Stimulated activated naive CD8-positive, alpha-beta T cell treated with anti-CD3 and anti-CD28 coated beads, Interleukin-15, amount 100 ng/mL, for 72 hours (primary cell): ENCODE data around the gene RAP2C.

Experiments
- ATAC-seq: fragments of 150-1000 bp; cut with Tn5 transposase; 2 replicates; pipeline ENCODE4 v1.10.0; 2021; ENCODE audit warnings: mild to moderate bottlenecking, moderate library complexity
- DNase-seq, 2 donors: peaks; one replicate each; pipeline ENCODE4 v3.0.0; 2021 to 2022
- H3K27ac Mint-ChIP-seq, 2 donors: one replicate each; pipeline ENCODE4 v1.8.0; 2022; ENCODE audit warnings: mild to moderate bottlenecking in 2 of 2, mixed read lengths in 2 of 2, moderate library complexity in 2 of 2
- H3K27me3 Mint-ChIP-seq: one replicate; pipeline ENCODE4 v1.8.0; 2022; ENCODE audit warnings: mixed read lengths
- H3K4me1 Mint-ChIP-seq: one replicate; pipeline ENCODE4 v1.8.0; 2022; ENCODE audit warnings: mild to moderate bottlenecking, mixed read lengths
- H3K4me3 Mint-ChIP-seq, 2 donors: one replicate each; pipeline ENCODE4 v1.8.0; 2022; ENCODE audit warnings: mild to moderate bottlenecking in 2 of 2, mixed read lengths in 2 of 2, moderate library complexity in 1 of 2
- H3K9me3 Mint-ChIP-seq, 2 donors: one replicate each; pipeline ENCODE4 v1.8.0; 2022; ENCODE audit warnings: mixed read lengths in 2 of 2

The RAP2C gene

DNA sequence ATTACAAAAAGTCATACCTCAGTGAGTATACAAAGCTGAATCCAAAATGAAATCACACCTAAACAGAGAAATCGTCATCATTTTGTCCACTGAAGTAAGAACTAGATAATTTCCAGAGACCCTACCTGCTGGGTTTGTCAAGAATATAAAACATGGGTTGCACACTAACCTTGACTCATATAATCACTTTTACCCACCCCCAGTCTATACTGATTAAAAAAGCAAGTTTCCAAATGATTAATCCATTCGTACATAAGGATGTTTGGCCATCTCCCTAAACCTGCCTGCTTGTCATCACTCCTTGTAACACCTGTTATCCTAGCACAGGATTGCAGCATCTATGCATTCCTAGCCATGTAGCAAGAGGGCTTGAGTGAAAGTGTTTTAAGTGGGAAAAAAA is 4.7 kb downstream of the RAP2C start:
- Mint-ChIP-seq H3K27ac (peak overlapping the region; percentile 12 to 86), H3K4me1 (peaks cover 39% of the 10 kb centered on the region), H3K9me3 (no peaks in the 10 kb centered on the region), H3K4me3 (peak overlapping the region; percentile 71 to 90), H3K27me3 (no peaks in the 10 kb centered on the region)
- peak; percentile 23 for ATAC-seq
- no peak for DNase-seq

DNA sequence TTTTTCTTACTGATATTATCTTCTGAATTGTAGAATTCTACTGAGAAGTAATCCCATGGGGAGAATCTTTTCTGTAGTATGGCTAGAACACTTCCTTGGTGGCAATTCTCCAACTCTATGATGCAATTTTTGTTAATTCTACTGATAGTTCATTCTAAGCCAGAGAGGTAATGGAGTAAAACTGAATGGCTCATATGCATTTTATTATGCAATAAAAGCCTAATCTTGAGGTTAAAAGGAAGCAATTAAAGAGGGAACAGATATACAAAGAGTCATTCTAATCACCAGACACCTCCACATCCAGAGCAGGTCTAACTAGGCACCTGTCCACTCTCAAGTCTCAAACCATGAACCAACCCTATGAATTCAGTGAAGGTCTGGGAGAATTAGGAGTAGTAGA is 9.7 kb downstream of the RAP2C start:
- Mint-ChIP-seq H3K4me3 (peak overlapping the region in 1 of 2 donors; percentile 39), H3K4me1 (peaks cover 38% of the 10 kb centered on the region)

DNA sequence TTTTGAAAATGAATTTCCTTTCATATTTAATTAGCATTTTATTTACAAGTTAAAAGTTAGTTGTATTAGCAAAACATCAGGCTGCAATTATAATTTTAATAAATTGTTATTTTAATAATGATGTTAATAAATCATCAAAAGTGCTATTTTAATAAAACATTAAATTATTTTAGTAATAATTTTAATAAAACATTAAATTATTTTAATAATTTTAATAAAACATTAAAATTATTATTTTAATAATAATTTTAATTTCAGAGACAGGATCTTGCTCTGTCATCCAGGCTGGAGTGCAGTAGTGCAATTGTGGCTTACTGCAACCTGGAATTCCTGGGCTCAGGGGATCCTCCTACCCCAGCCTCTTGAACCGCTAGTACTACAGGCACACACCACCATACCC is 10.8 kb downstream of the RAP2C start:
- Mint-ChIP-seq H3K4me3 (no peak overlapping the region), H3K9me3 (no peaks in the 10 kb centered on the region), H3K27ac (no peak overlapping the region), H3K4me1 (peaks cover 32% of the 10 kb centered on the region), H3K27me3 (no peaks in the 10 kb centered on the region)
- DNase-seq (no peak), ATAC-seq (no peak)

More for the DNA sequence above, 9.7 kb downstream of the RAP2C start:
- H3K27ac Mint-ChIP-seq, result peak overlapping the region; percentile 27 to 87
- H3K9me3 Mint-ChIP-seq, result no peaks in the 10 kb centered on the region
- no peak for ATAC-seq
- no peak for DNase-seq
- no peaks in the 10 kb centered on the region for H3K27me3 Mint-ChIP-seq

DNA sequence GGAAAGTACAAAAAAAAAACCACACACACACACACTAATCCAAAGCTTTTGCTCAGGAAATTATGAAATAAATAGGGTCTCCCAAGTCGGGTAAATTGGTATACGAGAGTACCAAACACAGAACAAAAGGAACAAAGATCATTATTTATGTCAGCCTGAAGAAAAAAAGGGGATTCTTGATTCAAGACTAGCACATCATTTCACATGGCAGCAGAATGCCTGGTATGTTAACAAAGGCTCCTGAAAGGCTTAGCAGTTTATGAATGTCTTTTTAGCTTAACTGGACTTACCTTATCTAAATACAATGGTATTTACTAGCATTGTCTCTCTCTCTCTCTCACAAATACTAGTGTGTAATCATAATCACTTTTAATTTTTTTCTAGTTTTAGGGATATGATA is 11.3 kb downstream of the RAP2C start:
- no peak for DNase-seq
- H3K4me3 Mint-ChIP-seq, result no peak overlapping the region
- H3K9me3 Mint-ChIP-seq, result no peaks in the 10 kb centered on the region
- H3K27ac Mint-ChIP-seq, result no peak overlapping the region
- ATAC-seq, result no peak
- H3K4me1 Mint-ChIP-seq, result peaks cover 32% of the 10 kb centered on the region
- no peaks in the 10 kb centered on the region for H3K27me3 Mint-ChIP-seq

DNA sequence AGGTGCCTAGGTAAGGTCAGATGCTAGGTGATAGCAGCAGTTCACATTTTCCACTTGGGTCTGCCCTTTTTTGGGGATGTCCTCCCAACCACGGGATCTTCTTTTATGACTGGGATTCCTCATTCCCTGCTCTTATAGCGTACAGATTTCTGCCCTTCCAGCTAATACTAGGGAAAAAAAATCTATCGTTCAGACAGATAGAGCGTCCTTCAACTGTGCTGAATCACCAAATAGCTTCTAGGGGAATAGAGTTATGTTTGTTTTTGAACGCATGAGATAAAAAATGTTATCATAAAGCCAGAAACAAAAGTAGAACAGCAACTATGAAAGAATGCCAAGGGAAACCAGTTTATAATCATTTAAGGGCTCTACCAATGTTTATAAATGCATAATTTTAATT is 13.0 kb downstream of the RAP2C start:
- DNase-seq, result no peak
- Mint-ChIP-seq H3K27me3 (no peaks in the 10 kb centered on the region), H3K4me3 (no peak overlapping the region), H3K9me3 (no peaks in the 10 kb centered on the region), H3K4me1 (peaks cover 22% of the 10 kb centered on the region), H3K27ac (no peak overlapping the region)
- ATAC-seq, result no peak

DNA sequence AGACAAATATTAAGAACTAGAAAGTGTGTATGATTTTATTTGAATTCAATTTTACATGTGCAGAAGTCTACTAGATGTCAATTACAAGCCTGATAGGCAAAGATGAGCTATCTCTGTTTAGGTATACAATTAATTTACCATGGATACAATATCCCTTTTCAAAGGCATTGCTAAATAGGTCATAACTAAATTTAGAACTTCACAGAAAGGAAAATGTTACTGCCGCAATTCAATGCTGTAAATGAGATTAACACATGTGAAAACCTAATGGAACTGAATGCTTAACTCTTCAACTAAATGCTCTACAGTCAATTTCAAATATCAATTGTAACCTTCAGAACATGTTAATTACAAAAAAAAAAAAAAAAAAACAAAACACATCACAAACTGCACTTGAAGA is 14.6 kb downstream of the RAP2C start:
- Mint-ChIP-seq H3K4me3 (no peak overlapping the region), H3K27me3 (no peaks in the 10 kb centered on the region), H3K9me3 (no peaks in the 10 kb centered on the region), H3K4me1 (peaks cover 10% of the 10 kb centered on the region), H3K27ac (no peak overlapping the region)
- ATAC-seq (no peak), DNase-seq (no peak)

DNA sequence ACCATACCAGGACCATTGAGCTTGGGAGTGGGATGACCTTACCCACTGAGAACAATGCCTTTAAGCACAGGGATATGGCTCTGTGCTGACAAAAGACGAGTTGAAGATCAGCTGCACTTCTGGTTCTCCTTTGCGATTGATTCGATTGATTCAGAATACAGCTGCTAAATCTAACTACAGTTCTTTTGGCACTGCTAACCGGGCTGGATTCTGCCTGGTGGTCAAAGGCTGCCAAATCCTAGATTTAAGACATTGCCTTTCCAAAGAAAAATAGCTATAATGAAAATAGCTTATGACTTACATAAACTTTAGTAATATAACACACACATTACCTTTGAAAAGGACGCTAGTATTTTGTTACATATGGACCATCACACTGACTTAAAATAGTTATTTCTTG is 18.3 kb downstream of the RAP2C start:
- ATAC-seq, result no peak

DNA sequence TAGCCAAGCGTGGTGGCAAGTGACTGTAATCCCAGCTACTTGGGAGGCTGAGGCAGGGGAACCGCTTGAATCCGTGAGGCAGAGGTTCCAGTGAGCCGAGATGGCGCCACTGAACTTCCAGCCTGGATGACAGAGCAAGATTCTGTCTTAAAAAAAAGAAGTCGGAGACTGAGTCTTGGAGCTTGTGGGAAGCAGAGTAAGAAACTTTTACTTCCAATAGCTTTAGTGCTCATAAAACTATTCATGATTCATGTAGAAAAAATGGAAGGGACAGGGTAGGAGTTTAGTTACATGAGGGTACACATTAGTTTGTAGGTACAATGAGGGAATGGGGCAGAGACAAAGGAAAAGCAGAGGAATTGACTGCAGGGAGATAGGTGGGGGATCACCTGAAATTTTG is 19.3 kb downstream of the RAP2C start:
- H3K4me1 Mint-ChIP-seq, result no peaks in the 10 kb centered on the region
- ATAC-seq, result no peak
- H3K27me3 Mint-ChIP-seq, result no peaks in the 10 kb centered on the region
- DNase-seq, result no peak
- no peak overlapping the region for H3K4me3 Mint-ChIP-seq
- peak overlapping the region in 1 of 2 donors; percentile 49 for H3K27ac Mint-ChIP-seq
- H3K9me3 Mint-ChIP-seq, result peaks cover 0 to 8% of the 10 kb centered on the region in 2 donors

More for the DNA sequence above, 18.3 kb downstream of the RAP2C start:
- no peak overlapping the region for H3K4me3 Mint-ChIP-seq
- H3K27ac Mint-ChIP-seq, result no peak overlapping the region
- H3K4me1 Mint-ChIP-seq, result peaks cover 4% of the 10 kb centered on the region
- no peak for DNase-seq
- no peaks in the 10 kb centered on the region for H3K27me3 Mint-ChIP-seq
- H3K9me3 Mint-ChIP-seq, result peaks cover 0 to 8% of the 10 kb centered on the region in 2 donors

DNA sequence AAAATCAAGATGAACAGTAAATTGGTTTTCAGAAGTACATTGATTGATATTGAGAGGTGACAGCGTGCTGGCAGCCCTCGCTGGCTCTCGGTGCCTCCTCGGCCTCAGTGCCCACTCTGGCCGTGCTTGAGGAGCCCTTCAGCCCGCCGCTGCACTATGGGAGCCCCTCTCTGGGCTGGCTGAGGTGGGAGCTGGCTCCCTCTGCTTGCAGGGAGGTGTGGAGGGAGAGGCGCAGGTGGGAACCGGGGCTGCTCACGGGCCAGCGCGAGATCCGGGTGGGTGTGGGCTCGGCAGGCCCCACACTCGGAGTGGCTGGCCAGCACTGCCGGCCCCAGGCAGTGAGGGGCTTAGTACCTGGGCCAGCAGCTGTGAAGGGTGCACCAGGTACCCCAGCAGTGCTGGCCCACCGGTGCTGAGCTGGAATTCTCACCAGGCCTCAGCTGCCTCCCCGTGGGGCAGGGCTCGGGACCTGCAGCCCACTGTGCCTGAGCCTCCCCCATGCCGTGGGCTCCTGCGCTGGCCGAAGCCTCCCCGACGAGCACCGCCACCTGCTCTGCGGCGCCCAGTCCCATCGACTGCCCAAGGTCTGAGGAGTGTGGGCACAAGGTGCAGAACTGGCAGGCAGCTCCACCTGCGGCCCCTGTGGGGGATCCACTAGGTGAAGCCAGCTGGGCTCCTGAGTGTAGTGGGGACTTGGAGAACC is 25.2 kb downstream of the RAP2C start:
- no peak overlapping the region for H3K4me3 Mint-ChIP-seq
- peaks cover 0 to 8% of the 10 kb centered on the region in 2 donors for H3K9me3 Mint-ChIP-seq
- no peaks in the 10 kb centered on the region for H3K4me1 Mint-ChIP-seq
- DNase-seq, result no peak
- H3K27me3 Mint-ChIP-seq, result no peaks in the 10 kb centered on the region
- no peak overlapping the region for H3K27ac Mint-ChIP-seq
- no peak for ATAC-seq

DNA sequence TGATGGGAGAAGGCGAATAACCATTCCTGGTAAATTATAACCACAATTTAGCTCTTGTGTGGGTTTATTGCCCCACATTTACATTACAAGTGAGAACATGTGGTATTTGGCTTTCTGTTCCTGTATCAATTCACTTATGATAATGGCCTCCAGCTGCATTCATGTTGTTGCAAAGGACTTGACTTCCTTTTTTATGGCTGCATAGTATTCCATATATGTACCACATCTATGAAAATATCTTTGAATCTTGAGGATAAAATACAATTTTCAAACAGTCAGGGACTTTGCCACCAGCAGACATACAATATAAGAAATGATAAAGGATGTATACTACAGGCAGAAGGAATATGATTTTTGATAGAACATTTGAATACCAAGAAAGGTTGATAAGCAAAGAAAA is 27.3 kb downstream of the RAP2C start:
- H3K4me1 Mint-ChIP-seq, result no peaks in the 10 kb centered on the region
- no peak for ATAC-seq
- H3K27ac Mint-ChIP-seq, result no peak overlapping the region
- DNase-seq, result no peak
- peaks cover 0 to 8% of the 10 kb centered on the region in 2 donors for H3K9me3 Mint-ChIP-seq
- H3K4me3 Mint-ChIP-seq, result no peak overlapping the region
- H3K27me3 Mint-ChIP-seq, result no peaks in the 10 kb centered on the region

DNA sequence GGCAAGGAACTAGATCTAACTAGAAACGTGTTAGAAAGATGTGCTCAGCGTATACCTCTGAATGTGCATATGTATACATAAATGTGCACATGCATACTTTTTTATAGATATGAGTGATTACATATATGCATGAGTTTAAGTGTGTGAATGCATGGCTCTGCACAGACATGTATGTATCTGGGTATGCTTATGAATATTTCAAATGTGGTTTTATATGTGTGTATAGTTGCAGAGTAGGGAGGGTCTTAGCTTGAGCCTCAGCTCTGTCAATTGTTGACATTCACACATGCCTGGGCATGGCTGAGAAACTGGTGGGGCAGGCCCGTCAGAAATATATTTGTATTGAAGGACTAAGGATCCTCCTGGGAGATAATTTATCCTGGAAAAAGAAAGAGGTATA is 31.1 kb downstream of the RAP2C start:
- no peaks in the 10 kb centered on the region for H3K9me3 Mint-ChIP-seq
- H3K27ac Mint-ChIP-seq, result no peak overlapping the region
- DNase-seq (no peak), ATAC-seq (no peak)
- no peaks in the 10 kb centered on the region for H3K27me3 Mint-ChIP-seq
- H3K4me3 Mint-ChIP-seq, result no peak overlapping the region
- no peaks in the 10 kb centered on the region for H3K4me1 Mint-ChIP-seq

DNA sequence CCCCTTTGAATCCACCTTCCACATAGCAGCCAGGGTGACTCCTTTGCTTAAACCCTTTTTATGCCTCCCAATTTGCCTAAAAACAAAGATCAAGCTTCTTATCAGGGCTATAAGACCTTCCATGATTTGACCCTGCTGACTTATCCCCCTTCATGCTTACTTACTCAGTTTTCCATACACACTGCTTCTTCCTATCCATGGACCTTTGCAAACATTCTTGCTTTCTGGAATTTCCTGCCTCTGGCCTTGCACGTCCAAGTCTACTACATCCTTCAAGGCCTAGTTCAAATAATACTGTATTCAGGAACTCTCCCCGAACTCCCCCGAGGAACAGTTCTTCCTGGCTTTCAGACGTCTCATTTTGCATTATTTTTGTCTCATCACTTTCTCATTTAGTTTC is 31.8 kb downstream of the RAP2C start:
- H3K27ac Mint-ChIP-seq, result no peak overlapping the region
- H3K27me3 Mint-ChIP-seq, result no peaks in the 10 kb centered on the region
- H3K4me1 Mint-ChIP-seq, result no peaks in the 10 kb centered on the region
- H3K4me3 Mint-ChIP-seq, result no peak overlapping the region
- no peaks in the 10 kb centered on the region for H3K9me3 Mint-ChIP-seq
- no peak for DNase-seq
- ATAC-seq, result no peak

DNA sequence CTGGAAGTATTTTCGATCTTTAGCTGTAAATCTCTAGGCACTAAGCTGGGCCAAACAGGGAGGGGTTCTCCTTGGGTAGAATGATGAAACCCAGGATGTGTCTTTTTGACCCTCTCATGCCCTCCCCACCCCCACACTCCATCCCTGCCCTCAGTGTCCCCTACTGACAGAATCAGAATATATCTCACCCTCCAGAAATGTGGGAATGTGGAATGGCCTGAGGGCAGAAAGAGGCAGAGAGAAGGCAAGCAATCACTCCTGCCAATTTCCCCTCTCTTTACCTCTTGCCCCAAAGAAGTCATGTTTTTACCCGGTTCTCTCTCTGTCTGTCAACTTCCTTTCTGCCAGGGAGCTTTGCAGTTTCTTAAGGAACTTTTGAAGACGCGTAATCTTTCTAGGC is 34.4 kb downstream of the RAP2C start:
- H3K27me3 Mint-ChIP-seq, result no peaks in the 10 kb centered on the region
- DNase-seq (no peak), ATAC-seq (no peak)
- no peaks in the 10 kb centered on the region for H3K4me1 Mint-ChIP-seq
- no peak overlapping the region for H3K27ac Mint-ChIP-seq
- H3K9me3 Mint-ChIP-seq, result no peaks in the 10 kb centered on the region
- H3K4me3 Mint-ChIP-seq, result no peak overlapping the region

DNA sequence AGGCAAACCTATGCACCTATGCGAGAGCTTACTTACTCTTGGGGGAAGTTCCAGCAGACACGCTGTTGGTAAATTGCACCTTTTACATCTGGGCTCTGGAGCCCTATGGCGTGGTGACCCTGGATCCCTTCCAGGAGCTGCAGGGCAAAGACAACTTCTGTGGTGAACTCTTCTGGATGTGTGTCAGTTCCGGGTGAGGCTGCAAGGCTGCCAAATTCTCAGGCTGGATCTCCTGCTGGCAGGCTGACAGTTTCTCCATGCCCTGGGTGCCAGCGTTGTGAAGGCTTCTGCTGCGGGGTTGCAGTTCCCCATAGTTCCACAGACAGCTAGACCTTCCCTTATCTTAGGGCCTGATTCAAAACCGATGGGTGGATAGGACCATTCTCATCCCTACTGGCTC is 37.9 kb downstream of the RAP2C start:
- Mint-ChIP-seq H3K27me3 (no peaks in the 10 kb centered on the region), H3K4me1 (no peaks in the 10 kb centered on the region), H3K4me3 (no peak overlapping the region), H3K27ac (no peak overlapping the region), H3K9me3 (no peaks in the 10 kb centered on the region)
- DNase-seq, result no peak
- no peak for ATAC-seq

DNA sequence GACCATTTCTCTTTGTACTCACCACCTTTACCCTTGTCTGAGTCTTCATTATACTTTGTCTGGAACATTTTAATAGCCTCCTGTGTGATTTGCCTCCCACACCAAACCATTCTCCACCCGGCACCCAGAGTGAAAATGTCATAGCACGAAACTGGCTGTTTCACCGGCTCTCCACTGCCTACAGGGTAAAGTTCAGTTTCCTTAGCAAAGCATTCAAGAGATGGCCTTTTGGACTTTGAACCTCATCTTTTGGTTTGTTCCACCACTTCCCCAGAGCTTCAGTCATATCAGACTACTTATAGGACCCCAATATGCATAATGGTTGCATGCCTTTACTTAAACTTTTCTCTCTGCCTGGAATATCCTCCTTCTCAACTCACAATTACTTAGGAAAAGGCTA is 38.3 kb downstream of the RAP2C start:
- DNase-seq, result no peak

DNA sequence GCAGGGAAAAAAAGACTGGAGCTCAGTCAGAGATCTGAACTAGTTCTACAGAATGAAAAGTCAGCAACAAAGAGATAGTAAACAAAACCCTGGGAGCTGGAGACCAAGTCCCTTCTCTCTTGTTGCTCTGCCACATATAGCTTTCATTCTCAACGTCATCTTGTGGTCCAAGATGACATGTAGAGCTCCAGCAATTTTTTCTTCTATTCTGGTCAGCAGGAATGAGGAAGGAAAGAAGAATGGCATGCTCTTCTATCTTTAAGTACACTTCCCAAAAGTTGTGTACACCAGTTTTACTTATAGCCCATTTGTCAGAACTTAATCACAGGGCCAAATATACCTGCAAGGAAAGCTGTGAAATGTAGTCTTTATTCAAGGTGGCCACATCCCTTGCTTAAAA is 45.6 kb downstream of the RAP2C start:
- H3K4me3 Mint-ChIP-seq, result no peak overlapping the region
- H3K27ac Mint-ChIP-seq, result no peak overlapping the region
- ATAC-seq (no peak), DNase-seq (no peak)
- H3K27me3 Mint-ChIP-seq, result peaks cover 6% of the 10 kb centered on the region
- H3K4me1 Mint-ChIP-seq, result no peaks in the 10 kb centered on the region
- no peaks in the 10 kb centered on the region for H3K9me3 Mint-ChIP-seq

More for the DNA sequence above, 38.3 kb downstream of the RAP2C start:
- no peak for ATAC-seq
- no peaks in the 10 kb centered on the region for H3K4me1 Mint-ChIP-seq
- H3K9me3 Mint-ChIP-seq, result no peaks in the 10 kb centered on the region
- no peak overlapping the region for H3K27ac Mint-ChIP-seq
- no peak overlapping the region for H3K4me3 Mint-ChIP-seq
- H3K27me3 Mint-ChIP-seq, result no peaks in the 10 kb centered on the region

DNA sequence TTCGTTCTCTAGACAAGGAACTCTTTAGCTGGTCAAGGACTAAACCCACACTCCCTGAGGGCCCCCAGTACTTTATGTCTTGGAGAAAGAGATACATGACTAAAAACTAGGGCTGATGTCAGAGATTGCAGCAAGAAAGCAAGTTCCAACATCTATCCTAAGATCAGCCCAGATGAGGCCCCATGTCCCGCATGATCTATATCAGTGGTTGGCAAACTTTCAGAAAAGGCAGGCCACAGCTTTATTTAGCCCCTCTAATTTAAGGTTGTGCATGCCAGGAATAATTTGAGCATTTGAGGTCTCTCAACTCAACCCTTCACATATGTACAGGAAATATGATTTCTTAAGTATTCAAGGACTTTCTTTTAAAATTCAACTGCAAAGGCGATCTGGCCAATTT is 47.4 kb downstream of the RAP2C start:
- DNase-seq (no peak), ATAC-seq (no peak)
- no peaks in the 10 kb centered on the region for H3K9me3 Mint-ChIP-seq
- peaks cover 6% of the 10 kb centered on the region for H3K27me3 Mint-ChIP-seq
- H3K4me3 Mint-ChIP-seq, result no peak overlapping the region
- no peak overlapping the region for H3K27ac Mint-ChIP-seq
- H3K4me1 Mint-ChIP-seq, result no peaks in the 10 kb centered on the region
